GF-D8 (cell line): ENCODE measurements around the gene NTS.

Experiments
- DNase-seq: peaks from one replicate; lab custom pipeline; 2025; lab: John Stamatoyannopoulos, UW

The NTS gene

GRCh38 chr12:85874031-85874461, at the start of gene NTS:
TSS of gene NTS (plus strand) at chr12:85874295. CDS start at chr12:85874404, 109 bp downstream.
- no peak for DNase-seq

- no peak for DNase-seq
Observed at GRCh38 chr12:85825746-85826145, 48.3 kb upstream of the NTS start.

GRCh38 chr12:85828576-85828975, 45.5 kb upstream of the NTS start:
- DNase-seq, result no peak

GRCh38 chr12:85829391-85829790, 44.7 kb upstream of the NTS start:
- DNase-seq, result no peak

- no peak for DNase-seq
Observed at GRCh38 chr12:85831327-85831990, 42.6 kb upstream of the NTS start.

GRCh38 chr12:85833579-85833978, 40.5 kb upstream of the NTS start:
- DNase-seq, result no peak

- no peak for DNase-seq
Observed at GRCh38 chr12:85834378-85834777, 39.7 kb upstream of the NTS start.

- DNase-seq, result no peak
Observed at GRCh38 chr12:85835426-85836196, 38.5 kb upstream of the NTS start.

GRCh38 chr12:85836197-85837090, 37.7 kb upstream of the NTS start, which contains the start of gene RASSF9:
TSS of gene RASSF9 (minus strand) at chr12:85836409. CDS start at chr12:85836201, 208 bp downstream.
- DNase-seq, result no peak

- no peak for DNase-seq
Observed at GRCh38 chr12:85843606-85844310, 30.3 kb upstream of the NTS start.

- no peak for DNase-seq
Observed at GRCh38 chr12:85849344-85849743, 24.8 kb upstream of the NTS start.

- no peak for DNase-seq
Observed at GRCh38 chr12:85855305-85855704, 18.8 kb upstream of the NTS start.

GRCh38 chr12:85856966-85857365, 17.1 kb upstream of the NTS start:
- no peak for DNase-seq

GRCh38 chr12:85865890-85866289, 8.2 kb upstream of the NTS start:
- no peak for DNase-seq

- no peak for DNase-seq
Observed at GRCh38 chr12:85866986-85867776, 6.9 kb upstream of the NTS start.

GRCh38 chr12:85872497-85873091, 1.5 kb upstream of the NTS start:
- DNase-seq, result no peak

- DNase-seq, result no peak
Observed at GRCh38 chr12:85877459-85877858, 3.4 kb downstream of the NTS start.

- DNase-seq, result no peak
Observed at GRCh38 chr12:85883763-85884162, 9.7 kb downstream of the NTS start.

- DNase-seq, result no peak
Observed at GRCh38 chr12:85894653-85895052, 20.6 kb downstream of the NTS start.

GRCh38 chr12:85920324-85920947, 46.3 kb downstream of the NTS start:
- DNase-seq, result no peak
